ENCODE measurements around the gene PKMYT1. TPM values are rescaled to one million over a fixed set of nuclear protein-coding genes. Genes with fewer than 3 reads are reported as not detected.
"Not testable (repeated sequence)": the region's sequence is repeated elsewhere in the genome, so short reads cannot be mapped to it uniquely, and the experiment has no call there.

Gene PKMYT1
- total RNA-seq, 1 donor from 2014 or later: 4.6 TPM

- DNase-seq (ENCODE audit: low read depth, low spot score): no peak
These were observed 17.7 kb downstream of the PKMYT1 start for GRCh38 chr16:2962334-2963073.

GRCh38 chr16:2960183-2961010 lies 19.8 kb downstream of the PKMYT1 start:
- DNase-seq (ENCODE audit: low read depth, low spot score): no peak

- DNase-seq (ENCODE audit: low read depth, low spot score): no peak
These were observed 21.0 kb downstream of the PKMYT1 start for GRCh38 chr16:2959206-2959605.

- DNase-seq (ENCODE audit: low read depth, low spot score): no peak
These were observed 23.7 kb downstream of the PKMYT1 start for GRCh38 chr16:2956579-2956956.

- DNase-seq (ENCODE audit: low read depth, low spot score): no peak
These were observed 24.3 kb downstream of the PKMYT1 start for GRCh38 chr16:2955779-2956578.

- no peak for DNase-seq (ENCODE audit: low read depth, low spot score)
These were observed 24.8 kb downstream of the PKMYT1 start for GRCh38 chr16:2955438-2955778.

GRCh38 chr16:2954656-2955381 lies 25.4 kb downstream of the PKMYT1 start:
- DNase-seq (ENCODE audit: low read depth, low spot score): no peak

- DNase-seq (ENCODE audit: low read depth, low spot score): no peak
These were observed 26.3 kb downstream of the PKMYT1 start for GRCh38 chr16:2953706-2954627.

- DNase-seq (ENCODE audit: low read depth, low spot score): no peak
These were observed 27.6 kb downstream of the PKMYT1 start for GRCh38 chr16:2952679-2953078.

GRCh38 chr16:2950773-2951172 lies 29.5 kb downstream of the PKMYT1 start:
- no peak for DNase-seq (ENCODE audit: low read depth, low spot score)

- DNase-seq (ENCODE audit: low read depth, low spot score): no peak
These were observed 29.9 kb downstream of the PKMYT1 start for GRCh38 chr16:2950353-2950724.

- no peak for DNase-seq (ENCODE audit: low read depth, low spot score)
These were observed 30.4 kb downstream of the PKMYT1 start for GRCh38 chr16:2949705-2950352.

GRCh38 chr16:2948807-2949704 lies 31.2 kb downstream of the PKMYT1 start:
- DNase-seq (ENCODE audit: low read depth, low spot score): no peak

GRCh38 chr16:2946649-2947048 lies 33.6 kb downstream of the PKMYT1 start:
- no peak for DNase-seq (ENCODE audit: low read depth, low spot score)

GRCh38 chr16:2943716-2944115 lies 36.5 kb downstream of the PKMYT1 start:
- DNase-seq (ENCODE audit: low read depth, low spot score): not testable (repeated sequence)

GRCh38 chr16:2942045-2942444 lies 38.2 kb downstream of the PKMYT1 start:
- DNase-seq (ENCODE audit: low read depth, low spot score): no peak

- no peak for DNase-seq (ENCODE audit: low read depth, low spot score)
These were observed 40.3 kb downstream of the PKMYT1 start for GRCh38 chr16:2939968-2940367.

- DNase-seq (ENCODE audit: low read depth, low spot score): no peak
These were observed 42.0 kb downstream of the PKMYT1 start for GRCh38 chr16:2938206-2938605.

GRCh38 chr16:2937170-2937569 lies 43.1 kb downstream of the PKMYT1 start:
- no peak for DNase-seq (ENCODE audit: low read depth, low spot score)

All from pulmonary artery endothelial cell (primary cell).